Measurements from ENCODE around the gene PTK6.

DNA sequence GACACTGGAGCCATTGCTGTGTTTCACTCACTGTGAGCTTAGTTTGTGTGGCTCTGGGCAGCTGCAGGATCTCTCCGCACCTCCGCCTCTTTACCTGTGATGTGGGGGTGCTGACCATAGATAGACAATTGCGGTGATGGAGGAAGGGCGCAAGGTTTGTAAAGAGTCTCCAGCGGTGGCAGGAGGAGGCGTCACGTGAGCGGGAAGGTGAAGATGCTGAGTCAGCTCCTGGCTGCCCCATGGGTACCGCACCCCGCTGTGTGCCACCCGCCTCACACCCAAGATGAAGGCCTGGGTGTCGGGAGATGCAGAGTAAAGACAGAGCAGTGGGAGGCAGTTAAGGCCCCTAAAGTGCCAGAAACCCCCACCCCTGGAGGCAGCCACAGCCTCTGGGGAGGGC is 55.7 kb downstream of the PTK6 start:
- TF ChIP-seq, protein P1, sequence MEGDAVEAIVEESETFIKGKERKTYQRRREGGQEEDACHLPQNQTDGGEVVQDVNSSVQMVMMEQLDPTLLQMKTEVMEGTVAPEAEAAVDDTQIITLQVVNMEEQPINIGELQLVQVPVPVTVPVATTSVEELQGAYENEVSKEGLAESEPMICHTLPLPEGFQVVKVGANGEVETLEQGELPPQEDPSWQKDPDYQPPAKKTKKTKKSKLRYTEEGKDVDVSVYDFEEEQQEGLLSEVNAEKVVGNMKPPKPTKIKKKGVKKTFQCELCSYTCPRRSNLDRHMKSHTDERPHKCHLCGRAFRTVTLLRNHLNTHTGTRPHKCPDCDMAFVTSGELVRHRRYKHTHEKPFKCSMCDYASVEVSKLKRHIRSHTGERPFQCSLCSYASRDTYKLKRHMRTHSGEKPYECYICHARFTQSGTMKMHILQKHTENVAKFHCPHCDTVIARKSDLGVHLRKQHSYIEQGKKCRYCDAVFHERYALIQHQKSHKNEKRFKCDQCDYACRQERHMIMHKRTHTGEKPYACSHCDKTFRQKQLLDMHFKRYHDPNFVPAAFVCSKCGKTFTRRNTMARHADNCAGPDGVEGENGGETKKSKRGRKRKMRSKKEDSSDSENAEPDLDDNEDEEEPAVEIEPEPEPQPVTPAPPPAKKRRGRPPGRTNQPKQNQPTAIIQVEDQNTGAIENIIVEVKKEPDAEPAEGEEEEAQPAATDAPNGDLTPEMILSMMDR (conservative IDR thresholded peaks at IDR 0.05 in 1 of 2, IDR thresholded peaks at IDR 0.05 in 1 of 2; ENCODE audit: low read depth in 1 of 2, low read length in 2 of 2), result no peak
- TF ChIP-seq EZH2 (IDR thresholded peaks at IDR 0.05; ENCODE audit: low read length, missing control alignments), result no peak

All from fibroblast of lung (primary cell).